Panc1 (cell line): Measurements from ENCODE around the gene CCDC83. TPM values are rescaled to one million over a fixed set of nuclear protein-coding genes. Genes with fewer than 3 reads are reported as not detected.

Experiments used
- ATAC-seq: fragments of 200-7000 bp; cut with Tn5 transposase; 2 replicates; pipeline ENCODE4 v1.9.1; 2020; ENCODE audit warnings: mild to moderate bottlenecking, moderate library complexity
- BruUV-seq: library from RNA; stranded (reverse); fragments of 400-500 nt; replicated peaks from 2 replicates; lab custom pipeline; 2021; lab: Mats Ljungman, UMichigan
- CTCF ChIA-PET: fragments of 300-600 bp; sonication (Branson Sonifier 250); formaldehyde crosslinking; loops from one replicate; lab custom pipeline; 2022; ENCODE audit warnings: antibody characterized with exemption; lab: Charles Lee
- POLR2A ChIA-PET: fragments of 300-600 bp; sonication (Branson Sonifier 250); formaldehyde crosslinking; loops from one replicate; lab custom pipeline; 2022; ENCODE audit warnings: antibody characterized with exemption; lab: Charles Lee
- DNase-seq: peaks from one replicate; pipeline ENCODE4 v3.0.0-alpha.2; 2010; ENCODE audit warnings: low read depth, low spot score
- H3K27ac ChIP-seq: 2 replicates; pipeline ENCODE4 v1.5.1; 2011; ENCODE audit warnings: mild to moderate bottlenecking, low read length, inconsistent platforms
- H3K27me3 ChIP-seq: fragments of 200-500 bp; sonication (Bioruptor generic); 2 replicates; pipeline ENCODE4 v1.6.0; 2014; ENCODE audit warnings: low read length, inconsistent platforms; ENCODE audit not compliant: control insufficient read depth, insufficient read depth
- H3K36me3 ChIP-seq: fragments of 200-500 bp; sonication (Bioruptor generic); 2 replicates; pipeline ENCODE4 v1.5.1; 2014; ENCODE audit warnings: inconsistent platforms, mild to moderate bottlenecking, low read length, moderate library complexity; ENCODE audit not compliant: control insufficient read depth, insufficient read depth
- H3K4me1 ChIP-seq: 2 replicates; pipeline ENCODE4 v1.5.1; 2011; ENCODE audit warnings: inconsistent platforms, mild to moderate bottlenecking, low read length, moderate library complexity; ENCODE audit not compliant: control insufficient read depth, insufficient read depth
- H3K4me3 ChIP-seq, 2 experiments: 2 replicates each; pipeline ENCODE4 v1.5.1; 2011 to 2012; ENCODE audit warnings: low read depth in 2 of 2, low read length in 2 of 2, mild to moderate bottlenecking in 2 of 2, inconsistent platforms in 1 of 2, moderate library complexity in 1 of 2
- H3K9me3 ChIP-seq: fragments of 200-500 bp; sonication (Bioruptor generic); 2 replicates; pipeline ENCODE4 v1.5.1; 2014; ENCODE audit warnings: low read depth, mild to moderate bottlenecking, inconsistent platforms, low read length, moderate library complexity; ENCODE audit not compliant: control insufficient read depth, insufficient read depth
- POLR2AphosphoS5 ChIP-seq: IDR thresholded peaks from 2 replicates; pipeline ENCODE4 v1.6.1; 2012; ENCODE audit warnings: mild to moderate bottlenecking, low read depth, low read length, moderate library complexity
- SIN3A ChIP-seq: IDR thresholded peaks from 2 replicates; pipeline ENCODE4 v1.6.1; 2012; ENCODE audit warnings: low read depth, mild to moderate bottlenecking, low read length, moderate library complexity, borderline replicate concordance; ENCODE audit not compliant: insufficient read depth
- TCF7L2 ChIP-seq: IDR thresholded peaks from 2 replicates; pipeline ENCODE4 v1.6.1; 2011; ENCODE audit warnings: mild to moderate bottlenecking, low read depth, low read length, inconsistent platforms
- in situ Hi-C: cut with HindIII; loops from 2 replicates; pipeline ENCODE4 v1.10.0; 2016; ENCODE audit warnings: low sequenced_read_pairs, low pct_unique_long_range_greater_than_20kb
- intact Hi-C: fragments of 100-400 bp; cut with micrococcal nuclease; formaldehyde crosslinking; loops from one replicate; pipeline ENCODE4 v1.10.0; 2022; ENCODE audit not compliant: unreplicated experiment
- total RNA-seq: library from RNA; stranded (reverse); gene quantifications from one replicate; pipeline ENCODE4 v1.2.1, GENCODE V29; 2021; ENCODE audit not compliant: unreplicated experiment
- TF ChIP-seq, protein P1 (sequence below): fragments of 450-650 bp; IDR thresholded peaks from 2 replicates; pipeline ENCODE4 v1.5.1; 2017; ENCODE audit warnings: mild to moderate bottlenecking
- TF ChIP-seq, protein P2 (sequence below), 2 experiments: IDR thresholded peaks; 2 replicates each; pipeline ENCODE4 v1.6.1; 2011 to 2012; ENCODE audit warnings: low read depth in 2 of 2, control low read depth in 1 of 2, low read length in 1 of 2, mild to moderate bottlenecking in 1 of 2, moderate library complexity in 1 of 2; ENCODE audit not compliant: insufficient read depth in 1 of 2

The CCDC83 gene
- total RNA-seq, 1 experiment from 2014 or later = not detected

DNA sequence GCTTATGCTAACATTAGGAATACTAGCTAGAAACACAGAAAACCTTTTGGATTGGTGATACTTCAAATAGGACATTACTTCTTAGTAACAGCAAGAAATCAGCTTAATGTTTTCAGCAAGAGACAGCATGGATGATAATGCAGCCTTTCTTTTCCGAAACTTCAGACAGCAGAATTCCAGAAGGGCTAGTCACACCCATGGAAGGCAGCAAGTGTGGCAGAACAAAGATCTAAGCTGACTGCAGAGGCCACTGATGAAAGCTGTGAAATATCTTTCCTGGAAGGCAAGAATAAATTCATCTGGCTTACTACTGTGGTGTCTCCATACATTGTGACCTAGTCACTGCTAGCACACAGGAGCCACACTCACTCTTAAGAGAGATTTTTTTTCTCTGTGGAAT is 100.3 kb downstream of the CCDC83 start:
- POLR2A ChIA-PET = no interaction called here
- no TSS peak for BruUV-seq

DNA sequence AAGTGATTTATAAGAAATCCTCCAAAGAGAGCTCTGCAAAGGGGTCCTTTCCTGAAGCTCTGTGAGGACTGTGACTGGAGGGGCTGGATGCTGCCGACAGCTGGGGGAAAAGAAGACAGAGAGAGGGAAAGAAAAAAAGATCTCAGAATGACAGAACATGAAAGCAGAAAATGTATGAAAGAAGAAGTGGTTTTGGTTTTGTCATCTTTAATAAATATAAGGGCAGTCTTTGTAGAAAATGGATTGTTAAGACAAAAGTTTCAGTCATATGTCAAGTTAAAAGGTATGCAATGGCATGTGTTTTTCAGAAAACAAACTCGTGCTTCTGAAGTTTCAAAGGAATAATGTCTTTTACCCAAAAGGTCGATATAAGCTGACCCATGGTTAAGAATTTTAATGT is 105.5 kb downstream of the CCDC83 start:
- no peak overlapping the region for H3K27ac ChIP-seq
- no peak overlapping the region for H3K4me3 ChIP-seq
- DNase-seq (no peak), ATAC-seq (no peak)
- no peaks in the 10 kb centered on the region for H3K4me1 ChIP-seq
- TF ChIP-seq SIN3A (no peak), POLR2AphosphoS5 (no peak), TCF7L2 (no peak)
- TF ChIP-seq, protein P1, sequence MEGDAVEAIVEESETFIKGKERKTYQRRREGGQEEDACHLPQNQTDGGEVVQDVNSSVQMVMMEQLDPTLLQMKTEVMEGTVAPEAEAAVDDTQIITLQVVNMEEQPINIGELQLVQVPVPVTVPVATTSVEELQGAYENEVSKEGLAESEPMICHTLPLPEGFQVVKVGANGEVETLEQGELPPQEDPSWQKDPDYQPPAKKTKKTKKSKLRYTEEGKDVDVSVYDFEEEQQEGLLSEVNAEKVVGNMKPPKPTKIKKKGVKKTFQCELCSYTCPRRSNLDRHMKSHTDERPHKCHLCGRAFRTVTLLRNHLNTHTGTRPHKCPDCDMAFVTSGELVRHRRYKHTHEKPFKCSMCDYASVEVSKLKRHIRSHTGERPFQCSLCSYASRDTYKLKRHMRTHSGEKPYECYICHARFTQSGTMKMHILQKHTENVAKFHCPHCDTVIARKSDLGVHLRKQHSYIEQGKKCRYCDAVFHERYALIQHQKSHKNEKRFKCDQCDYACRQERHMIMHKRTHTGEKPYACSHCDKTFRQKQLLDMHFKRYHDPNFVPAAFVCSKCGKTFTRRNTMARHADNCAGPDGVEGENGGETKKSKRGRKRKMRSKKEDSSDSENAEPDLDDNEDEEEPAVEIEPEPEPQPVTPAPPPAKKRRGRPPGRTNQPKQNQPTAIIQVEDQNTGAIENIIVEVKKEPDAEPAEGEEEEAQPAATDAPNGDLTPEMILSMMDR = no peak
- TF ChIP-seq, protein P2, sequence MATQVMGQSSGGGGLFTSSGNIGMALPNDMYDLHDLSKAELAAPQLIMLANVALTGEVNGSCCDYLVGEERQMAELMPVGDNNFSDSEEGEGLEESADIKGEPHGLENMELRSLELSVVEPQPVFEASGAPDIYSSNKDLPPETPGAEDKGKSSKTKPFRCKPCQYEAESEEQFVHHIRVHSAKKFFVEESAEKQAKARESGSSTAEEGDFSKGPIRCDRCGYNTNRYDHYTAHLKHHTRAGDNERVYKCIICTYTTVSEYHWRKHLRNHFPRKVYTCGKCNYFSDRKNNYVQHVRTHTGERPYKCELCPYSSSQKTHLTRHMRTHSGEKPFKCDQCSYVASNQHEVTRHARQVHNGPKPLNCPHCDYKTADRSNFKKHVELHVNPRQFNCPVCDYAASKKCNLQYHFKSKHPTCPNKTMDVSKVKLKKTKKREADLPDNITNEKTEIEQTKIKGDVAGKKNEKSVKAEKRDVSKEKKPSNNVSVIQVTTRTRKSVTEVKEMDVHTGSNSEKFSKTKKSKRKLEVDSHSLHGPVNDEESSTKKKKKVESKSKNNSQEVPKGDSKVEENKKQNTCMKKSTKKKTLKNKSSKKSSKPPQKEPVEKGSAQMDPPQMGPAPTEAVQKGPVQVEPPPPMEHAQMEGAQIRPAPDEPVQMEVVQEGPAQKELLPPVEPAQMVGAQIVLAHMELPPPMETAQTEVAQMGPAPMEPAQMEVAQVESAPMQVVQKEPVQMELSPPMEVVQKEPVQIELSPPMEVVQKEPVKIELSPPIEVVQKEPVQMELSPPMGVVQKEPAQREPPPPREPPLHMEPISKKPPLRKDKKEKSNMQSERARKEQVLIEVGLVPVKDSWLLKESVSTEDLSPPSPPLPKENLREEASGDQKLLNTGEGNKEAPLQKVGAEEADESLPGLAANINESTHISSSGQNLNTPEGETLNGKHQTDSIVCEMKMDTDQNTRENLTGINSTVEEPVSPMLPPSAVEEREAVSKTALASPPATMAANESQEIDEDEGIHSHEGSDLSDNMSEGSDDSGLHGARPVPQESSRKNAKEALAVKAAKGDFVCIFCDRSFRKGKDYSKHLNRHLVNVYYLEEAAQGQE (IDR thresholded peaks at IDR 0.05; ENCODE audit: insufficient read depth in 1 of 2, low read depth in 2 of 2, low read length in 1 of 2) = no peak
- H3K36me3 ChIP-seq = peaks cover 16% of the 10 kb centered on the region; the same call in 1 of the 2 replicates
- in situ Hi-C loops = no loop called here
- CTCF ChIA-PET = no interaction called here
- intact Hi-C loops = no loop called here
- BruUV-seq = no TSS peak
- POLR2A ChIA-PET = no interaction called here
- H3K27me3 ChIP-seq = no peaks in the 10 kb centered on the region
- H3K9me3 ChIP-seq = no peaks in the 10 kb centered on the region

More for the DNA sequence above, 100.3 kb downstream of the CCDC83 start:
- peaks cover 16% of the 10 kb centered on the region; the same call in 1 of the 2 replicates for H3K36me3 ChIP-seq
- no peaks in the 10 kb centered on the region for H3K9me3 ChIP-seq
- no peak overlapping the region for H3K27ac ChIP-seq
- ATAC-seq = no peak
- intact Hi-C loops (no loop called here), in situ Hi-C loops (no loop called here)
- no peaks in the 10 kb centered on the region for H3K27me3 ChIP-seq
- no peaks in the 10 kb centered on the region for H3K4me1 ChIP-seq
- no peak for DNase-seq
- TF ChIP-seq SIN3A (no peak), POLR2AphosphoS5 (no peak), TCF7L2 (no peak)
- TF ChIP-seq, protein P2 (IDR thresholded peaks at IDR 0.05; ENCODE audit: insufficient read depth in 1 of 2, low read depth in 2 of 2, low read length in 1 of 2) = no peak
- TF ChIP-seq, protein P1 = no peak
- CTCF ChIA-PET = no interaction called here
- no peak overlapping the region for H3K4me3 ChIP-seq
